Measurements from ENCODE around the gene FOXF1. TPM values are rescaled to one million over a fixed set of nuclear protein-coding genes. Genes with fewer than 3 reads are reported as not detected.

The FOXF1 gene
- polyA plus RNA-seq, 1 donor (not counting 4 experiments of a cell fraction or from before 2014, with no cell fraction given): not detected

DNA sequence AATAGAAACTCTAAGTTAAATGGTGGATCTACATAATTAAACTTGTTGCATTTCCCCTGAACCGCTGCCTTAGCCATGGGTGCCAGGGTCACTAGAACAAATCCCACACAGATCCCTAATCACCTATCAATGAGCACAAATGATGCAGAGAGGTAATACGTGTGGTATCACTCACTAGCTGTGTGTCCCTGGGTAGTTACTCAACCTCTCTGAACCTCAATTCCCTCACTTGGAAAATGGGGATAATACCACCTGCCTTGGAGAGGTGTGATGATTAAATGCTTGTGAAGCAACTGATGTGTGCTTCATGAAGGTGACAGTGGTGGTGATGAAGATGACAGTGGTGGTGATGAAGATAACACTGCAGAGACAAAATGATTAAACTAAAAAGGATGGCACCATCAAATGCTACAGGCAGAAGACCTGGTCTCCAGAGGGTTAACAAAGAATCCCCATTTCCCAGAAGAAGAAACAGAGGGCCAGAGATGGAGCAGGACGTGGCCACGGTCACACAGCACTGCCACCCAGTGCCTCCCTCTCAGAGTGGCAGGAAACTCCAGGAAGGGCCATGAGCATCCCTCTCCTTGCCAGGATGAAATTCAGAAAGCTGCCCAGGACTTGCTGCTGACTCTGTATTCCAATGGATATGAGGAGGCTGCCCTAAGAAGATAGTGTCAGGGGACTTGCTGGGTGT, 17.9 kb upstream of the FOXF1 start:
- Histone ChIP-seq H3K9me3 (ENCODE audit: control insufficient read depth, low read depth, low read length) (no peaks in the 10 kb centered on the region), H2AFZ (ENCODE audit: control insufficient read depth, low read length) (no peak overlapping the region), H4K20me1 (ENCODE audit: control insufficient read depth, extremely low read depth, insufficient read depth, low read length) (no peaks in the 10 kb centered on the region), H3K79me2 (ENCODE audit: control insufficient read depth, insufficient read depth, low read length) (no peaks in the 10 kb centered on the region), H3K9ac (ENCODE audit: control insufficient read depth, extremely low read depth, insufficient read depth, low read length) (no peak overlapping the region), H3K27me3 (ENCODE audit: control insufficient read depth, extremely low read depth, insufficient read depth, low read length) (peaks cover 69% of the 10 kb centered on the region), H3K9me1 (ENCODE audit: control insufficient read depth, extremely low read depth, insufficient read depth, low read length) (no peaks in the 10 kb centered on the region), H3K4me3 (ENCODE audit: control insufficient read depth in 2 of 3, extremely low read depth in 1 of 3, insufficient read depth in 2 of 3, low read depth in 1 of 3, low read length in 3 of 3) (no peak overlapping the region), H3K36me3 (ENCODE audit: control insufficient read depth in 2 of 2, extremely low read depth in 1 of 2, insufficient read depth in 2 of 2, low read length in 2 of 2) (no peaks in the 10 kb centered on the region), H3K27ac (ENCODE audit: control insufficient read depth, insufficient read depth, low read length) (no peak overlapping the region), H3K4me2 (ENCODE audit: control insufficient read depth, extremely low read depth, insufficient read depth, low read depth, low read length) (no peak overlapping the region), H3K4me1 (ENCODE audit: control insufficient read depth, extremely low read depth, insufficient read depth, low read length) (no peaks in the 10 kb centered on the region)
- TF ChIP-seq, protein P1, sequence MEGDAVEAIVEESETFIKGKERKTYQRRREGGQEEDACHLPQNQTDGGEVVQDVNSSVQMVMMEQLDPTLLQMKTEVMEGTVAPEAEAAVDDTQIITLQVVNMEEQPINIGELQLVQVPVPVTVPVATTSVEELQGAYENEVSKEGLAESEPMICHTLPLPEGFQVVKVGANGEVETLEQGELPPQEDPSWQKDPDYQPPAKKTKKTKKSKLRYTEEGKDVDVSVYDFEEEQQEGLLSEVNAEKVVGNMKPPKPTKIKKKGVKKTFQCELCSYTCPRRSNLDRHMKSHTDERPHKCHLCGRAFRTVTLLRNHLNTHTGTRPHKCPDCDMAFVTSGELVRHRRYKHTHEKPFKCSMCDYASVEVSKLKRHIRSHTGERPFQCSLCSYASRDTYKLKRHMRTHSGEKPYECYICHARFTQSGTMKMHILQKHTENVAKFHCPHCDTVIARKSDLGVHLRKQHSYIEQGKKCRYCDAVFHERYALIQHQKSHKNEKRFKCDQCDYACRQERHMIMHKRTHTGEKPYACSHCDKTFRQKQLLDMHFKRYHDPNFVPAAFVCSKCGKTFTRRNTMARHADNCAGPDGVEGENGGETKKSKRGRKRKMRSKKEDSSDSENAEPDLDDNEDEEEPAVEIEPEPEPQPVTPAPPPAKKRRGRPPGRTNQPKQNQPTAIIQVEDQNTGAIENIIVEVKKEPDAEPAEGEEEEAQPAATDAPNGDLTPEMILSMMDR (optimal IDR thresholded peaks at IDR 0.05 in 1 of 3, IDR thresholded peaks at IDR 0.05 in 1 of 3, conservative IDR thresholded peaks at IDR 0.05 in 1 of 3; ENCODE audit: extremely low read depth in 1 of 3, insufficient read depth in 2 of 3, low read length in 3 of 3): no peak
- TF ChIP-seq EZH2 (IDR thresholded peaks at IDR 0.05; ENCODE audit: low read length): no peak
- DNase-seq (ENCODE audit: low read depth, low spot score) (no peak), FAIRE-seq (no peak)
- dilution Hi-C loops (cut with MboI; ENCODE audit: extremely low pct_ligation_motif_present, low sequenced_read_pairs): no loop called here

DNA sequence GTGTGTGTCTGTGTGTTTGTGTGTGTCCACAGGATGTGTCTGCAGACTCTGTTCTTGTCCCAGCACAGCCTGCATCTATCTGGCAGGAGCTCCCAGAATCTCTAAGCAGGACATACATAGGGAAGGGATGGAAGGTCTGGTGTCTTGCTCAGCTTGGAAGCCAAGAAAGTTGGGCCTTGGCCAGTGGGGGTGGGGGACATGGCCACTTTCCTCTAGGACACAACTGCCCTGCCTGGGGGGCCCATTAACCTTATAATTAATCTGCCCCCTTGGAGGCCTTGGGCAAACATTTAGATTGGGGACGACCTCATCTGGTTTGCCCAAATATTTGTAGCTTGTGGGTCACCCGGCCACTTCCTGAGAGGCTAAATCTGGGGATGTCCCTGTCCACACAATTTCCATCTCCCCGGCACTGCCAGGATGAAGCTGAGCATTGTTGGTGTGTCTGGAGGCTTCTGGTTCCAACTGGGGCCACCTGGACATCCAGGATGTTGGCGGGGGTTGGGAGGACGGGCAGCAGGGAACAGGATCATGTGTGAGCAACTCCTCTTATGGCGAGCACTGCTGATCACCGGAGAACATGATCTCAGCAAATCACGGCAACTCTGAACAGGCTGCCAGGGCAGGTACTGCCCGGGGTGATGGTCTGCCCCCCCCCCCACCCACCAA, 17.2 kb upstream of the FOXF1 start:
- Histone ChIP-seq H4K20me1 (ENCODE audit: control insufficient read depth, extremely low read depth, insufficient read depth, low read length) (no peaks in the 10 kb centered on the region), H3K4me3 (ENCODE audit: control insufficient read depth in 2 of 3, extremely low read depth in 1 of 3, insufficient read depth in 2 of 3, low read depth in 1 of 3, low read length in 3 of 3) (no peak overlapping the region), H2AFZ (ENCODE audit: control insufficient read depth, low read length) (no peak overlapping the region), H3K4me1 (ENCODE audit: control insufficient read depth, extremely low read depth, insufficient read depth, low read length) (no peaks in the 10 kb centered on the region), H3K36me3 (ENCODE audit: control insufficient read depth in 2 of 2, extremely low read depth in 1 of 2, insufficient read depth in 2 of 2, low read length in 2 of 2) (no peaks in the 10 kb centered on the region), H3K9ac (ENCODE audit: control insufficient read depth, extremely low read depth, insufficient read depth, low read length) (no peak overlapping the region), H3K9me3 (ENCODE audit: control insufficient read depth, low read depth, low read length) (no peaks in the 10 kb centered on the region), H3K4me2 (ENCODE audit: control insufficient read depth, extremely low read depth, insufficient read depth, low read depth, low read length) (no peak overlapping the region), H3K27ac (ENCODE audit: control insufficient read depth, insufficient read depth, low read length) (no peak overlapping the region), H3K9me1 (ENCODE audit: control insufficient read depth, extremely low read depth, insufficient read depth, low read length) (no peaks in the 10 kb centered on the region), H3K27me3 (ENCODE audit: control insufficient read depth, extremely low read depth, insufficient read depth, low read length) (peaks cover 70% of the 10 kb centered on the region), H3K79me2 (ENCODE audit: control insufficient read depth, insufficient read depth, low read length) (no peaks in the 10 kb centered on the region)
- dilution Hi-C loops (cut with MboI; ENCODE audit: extremely low pct_ligation_motif_present, low sequenced_read_pairs): no loop called here
- no peak for TF ChIP-seq EZH2 (IDR thresholded peaks at IDR 0.05; ENCODE audit: low read length)
- TF ChIP-seq, protein P1 (optimal IDR thresholded peaks at IDR 0.05 in 1 of 3, IDR thresholded peaks at IDR 0.05 in 1 of 3, conservative IDR thresholded peaks at IDR 0.05 in 1 of 3; ENCODE audit: extremely low read depth in 1 of 3, insufficient read depth in 2 of 3, low read length in 3 of 3): no peak
- DNase-seq (ENCODE audit: low read depth, low spot score) (no peak), FAIRE-seq (no peak)

Data from keratinocyte (primary cell).